Measurements from ENCODE around the gene EEF1AKMT1. TPM values are rescaled to one million over a fixed set of nuclear protein-coding genes. Genes with fewer than 3 reads are reported as not detected.
"Not testable (repeated sequence)": the region's sequence is repeated elsewhere in the genome, so short reads cannot be mapped to it uniquely, and the experiment has no call there.

EEF1AKMT1 gene
- total RNA-seq, 1 donor from 2014 or later: 6.5 TPM

DNA sequence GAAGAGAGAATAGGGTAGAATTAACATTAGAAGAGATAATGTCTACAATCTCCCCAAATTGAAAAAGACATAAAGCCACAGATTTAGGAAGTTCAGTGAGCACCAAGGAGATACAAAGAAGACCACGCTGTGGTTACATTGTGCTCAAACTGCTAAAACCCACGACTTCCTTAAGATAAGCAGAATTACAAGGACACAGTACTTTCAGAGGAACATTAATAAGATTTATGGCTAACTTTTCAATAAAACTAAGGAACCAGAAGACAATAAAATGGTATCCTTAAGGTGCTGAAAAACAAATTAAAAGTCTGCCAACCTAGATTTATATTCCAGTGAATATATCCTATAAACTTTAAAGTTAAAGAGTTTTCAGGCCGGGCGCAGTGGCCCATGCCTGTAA is 77.7 kb downstream of the EEF1AKMT1 start:
- DNase-seq (ENCODE audit: low spot score): no peak

- DNase-seq (ENCODE audit: low spot score): no peak
These were observed 82.1 kb downstream of the EEF1AKMT1 start for GRCh38 chr13:20691616-20692015.

DNA sequence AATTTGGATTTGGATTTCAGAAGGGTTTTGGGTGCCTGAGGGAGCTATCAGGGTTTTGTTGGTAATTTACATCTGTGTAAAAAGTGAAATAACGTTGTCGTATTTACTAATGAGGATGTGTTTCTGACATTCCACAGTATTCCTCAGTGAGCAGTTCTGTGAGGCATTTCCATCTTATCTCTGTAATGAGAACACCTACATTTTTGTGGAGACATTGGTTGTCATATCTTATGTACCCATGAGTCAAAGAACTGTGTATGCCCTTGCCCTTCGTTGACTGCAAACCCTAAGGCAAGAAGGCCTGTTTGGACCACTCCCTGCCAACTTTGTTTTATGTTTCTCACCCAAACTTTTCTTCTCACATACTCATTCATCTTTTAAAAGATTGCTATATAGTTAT is 84.5 kb downstream of the EEF1AKMT1 start:
- DNase-seq (ENCODE audit: low spot score): no peak

- no peak for DNase-seq (ENCODE audit: low spot score)
These were observed 86.7 kb downstream of the EEF1AKMT1 start for GRCh38 chr13:20686863-20687579.

GRCh38 chr13:20686167-20686566 is 87.6 kb downstream of the EEF1AKMT1 start:
- no peak for DNase-seq (ENCODE audit: low spot score)

DNA sequence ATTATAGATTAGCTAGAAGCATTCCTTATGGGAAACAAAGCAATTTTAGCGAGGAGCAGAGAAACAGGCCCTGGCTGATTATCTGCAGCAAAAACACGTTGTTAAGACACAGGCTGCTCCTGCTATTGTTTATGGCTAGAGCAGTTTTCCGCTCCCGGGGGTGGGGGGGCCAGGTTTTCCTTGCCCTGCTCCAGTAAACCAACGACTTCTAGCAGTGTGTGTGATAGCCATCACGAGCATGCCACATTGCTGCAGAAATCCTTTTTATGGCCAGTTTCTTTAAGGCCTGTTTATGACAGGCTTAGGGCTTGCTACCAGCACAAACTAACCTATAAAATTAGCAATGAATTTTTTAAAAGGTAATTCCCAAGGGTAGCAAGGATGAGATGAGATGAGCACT is 88.7 kb downstream of the EEF1AKMT1 start:
- DNase-seq (ENCODE audit: low spot score): no peak

DNA sequence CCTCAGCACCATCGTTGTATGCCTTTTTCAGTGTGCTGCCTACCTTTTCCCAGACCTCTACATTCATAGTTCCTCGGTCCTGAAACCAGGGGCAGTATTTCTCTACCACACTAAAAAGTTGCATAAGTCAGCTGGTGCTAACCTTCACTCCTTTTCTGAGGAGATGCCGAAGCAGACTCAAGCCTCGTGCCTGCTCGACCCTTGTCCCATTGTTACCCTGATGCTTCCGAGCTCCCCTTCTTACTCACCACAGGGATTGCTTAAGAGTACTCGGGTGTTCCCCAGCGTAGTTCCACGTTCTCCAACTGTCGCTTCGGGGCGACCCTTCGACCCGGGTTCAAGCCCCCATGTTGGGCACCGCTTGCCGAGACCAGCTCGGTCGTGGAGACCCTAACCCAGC is 89.2 kb downstream of the EEF1AKMT1 start:
- DNase-seq (ENCODE audit: low spot score): no peak

DNA sequence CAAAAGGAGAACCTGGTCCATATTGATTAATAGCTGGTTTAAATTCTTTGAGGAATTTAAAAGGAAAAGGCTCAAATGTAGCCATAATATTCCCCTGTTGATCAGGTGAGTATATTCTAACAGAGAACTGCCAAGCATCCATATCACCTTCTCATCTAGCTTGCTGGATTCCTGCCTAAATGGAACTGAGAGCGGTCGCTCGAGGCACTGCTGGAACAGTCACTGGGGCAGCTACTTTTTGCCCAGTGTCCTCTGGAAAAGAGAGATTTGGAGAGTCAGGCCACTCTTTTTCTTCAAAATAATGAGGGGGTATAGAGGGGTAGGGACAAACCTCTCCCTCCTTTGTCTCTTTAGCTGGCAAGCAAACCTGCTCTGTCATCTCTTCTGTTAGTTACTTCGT is 89.7 kb downstream of the EEF1AKMT1 start:
- no peak for DNase-seq (ENCODE audit: low spot score)

DNA sequence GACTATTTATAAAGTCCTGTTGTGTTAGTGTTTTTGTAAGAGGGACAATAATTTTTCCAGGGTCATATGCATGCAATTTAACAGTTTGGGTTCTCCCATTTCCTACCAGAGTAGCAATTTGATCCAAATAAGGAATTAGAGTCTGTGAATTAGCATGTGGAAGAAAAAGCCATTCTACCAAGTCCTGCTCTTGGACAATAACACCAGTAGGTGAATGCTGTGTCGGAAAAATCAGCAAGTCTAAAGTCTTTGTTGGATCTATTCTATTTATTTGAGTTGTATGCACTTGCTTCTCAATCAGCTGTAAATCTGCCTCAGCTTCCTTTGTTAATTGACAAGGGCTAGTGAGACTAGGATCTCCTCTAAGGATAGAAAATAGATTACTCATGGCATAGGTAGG is 91.7 kb downstream of the EEF1AKMT1 start:
- no peak for DNase-seq (ENCODE audit: low spot score)

DNA sequence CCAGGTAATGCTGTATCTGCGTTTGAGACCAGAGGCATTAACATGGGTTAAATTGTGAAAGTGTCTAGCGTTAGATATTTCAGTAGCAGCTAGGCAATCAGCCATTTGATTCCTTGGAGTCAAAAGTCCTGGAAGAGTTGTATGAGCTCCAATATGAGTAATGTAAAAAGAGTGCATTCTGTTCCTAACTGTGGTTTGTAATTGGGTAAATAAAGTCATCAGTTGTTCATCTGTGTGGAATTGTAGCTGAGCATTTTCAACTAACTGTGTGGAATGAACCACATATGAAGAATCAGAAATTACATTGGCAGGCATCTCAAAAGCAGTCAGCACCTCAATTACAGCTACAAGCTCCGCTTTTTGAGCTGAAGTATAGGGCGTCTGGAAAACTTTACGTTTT is 92.3 kb downstream of the EEF1AKMT1 start:
- DNase-seq (ENCODE audit: low spot score): not testable (repeated sequence)

- DNase-seq (ENCODE audit: low spot score): no peak
These were observed 93.2 kb downstream of the EEF1AKMT1 start for GRCh38 chr13:20680416-20681080.

DNA sequence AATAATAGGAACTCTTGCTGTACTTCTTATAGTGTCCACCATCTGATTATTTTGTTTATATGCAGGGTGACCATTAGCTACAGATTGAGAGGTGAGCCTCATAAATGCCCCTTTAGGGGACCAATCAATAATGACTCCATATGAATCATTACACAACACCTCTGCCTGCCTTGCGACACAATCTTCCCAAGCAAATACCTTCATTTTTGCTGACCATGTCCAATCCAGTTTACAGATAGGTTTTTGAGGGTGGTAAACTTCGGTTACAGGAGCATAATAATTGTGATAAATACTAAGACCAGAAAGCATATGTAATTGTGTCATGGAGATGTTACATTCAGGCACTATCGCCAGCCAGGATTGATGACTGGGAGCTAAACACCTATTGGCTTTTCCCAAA is 93.9 kb downstream of the EEF1AKMT1 start:
- no peak for DNase-seq (ENCODE audit: low spot score)

Other genes starting within 250 kb of the EEF1AKMT1 start
- gene CRYL1, start 248.1 kb downstream of the EEF1AKMT1 start, total RNA-seq: 62.9 TPM
- gene IFT88, start 206.8 kb downstream of the EEF1AKMT1 start, total RNA-seq: 12.6 TPM
- 7.1 TPM for gene IL17D, start 70.3 kb downstream of the EEF1AKMT1 start, total RNA-seq
- gene XPO4, start 128.8 kb upstream of the EEF1AKMT1 start, total RNA-seq: 12.0 TPM

Measured in mucosa of gallbladder (tissue), 1 donor.